ENCODE results near the gene JAGN1.

- TF ChIP-seq CTCF (IDR thresholded peaks at IDR 0.05; ENCODE audit: low read depth, low read length) (no peak), MYC (IDR thresholded peaks at IDR 0.05; ENCODE audit: low read depth, low read length) (no peak)
These were observed 13.5 kb downstream of the JAGN1 start for GRCh38 chr3:9903904-9904303.

Measured in NB4 (cell line).